ENCODE measurements around the gene KIAA1549.
A peak's percentile ranks its signal among the peaks of the same experiment; 100 is the strongest.
"Not testable (repeated sequence)": the region's sequence is repeated elsewhere in the genome, so short reads cannot be mapped to it uniquely, and the experiment has no call there.

The KIAA1549 gene

GRCh38 chr7:138981332-138982203, at the start of gene KIAA1549:
Gene KIAA1549, minus strand, starts transcription at chr7:138981389. Its CDS starts 120 bp downstream, at chr7:138981269.
- peak; percentile 37 for DNase-seq

GRCh38 chr7:139029353-139029752, 48.2 kb upstream of the KIAA1549 start:
- no peak for DNase-seq

GRCh38 chr7:139026551-139026950, 45.4 kb upstream of the KIAA1549 start:
- no peak for DNase-seq

- not testable (repeated sequence) for DNase-seq
These were observed 44.7 kb upstream of the KIAA1549 start for GRCh38 chr7:139025861-139026260.

- no peak for DNase-seq
These were observed 41.9 kb upstream of the KIAA1549 start for GRCh38 chr7:139023076-139023475.

GRCh38 chr7:139022286-139022685, 41.1 kb upstream of the KIAA1549 start:
- DNase-seq, result no peak

- no peak for DNase-seq
These were observed 37.7 kb upstream of the KIAA1549 start for GRCh38 chr7:139018910-139019309.

- DNase-seq, result peak; percentile 76
These were observed 35.8 kb upstream of the KIAA1549 start for GRCh38 chr7:139016931-139017511.

- DNase-seq, result no peak
These were observed 30.2 kb upstream of the KIAA1549 start for GRCh38 chr7:139011373-139011772.

GRCh38 chr7:139004321-139005090, 23.3 kb upstream of the KIAA1549 start:
- no peak for DNase-seq

GRCh38 chr7:138999414-138999813, 18.2 kb upstream of the KIAA1549 start:
- DNase-seq, result no peak

- DNase-seq, result no peak
These were observed 10.9 kb upstream of the KIAA1549 start for GRCh38 chr7:138992052-138992531.

- no peak for DNase-seq
These were observed 6.5 kb upstream of the KIAA1549 start for GRCh38 chr7:138987686-138988085.

- no peak for DNase-seq
These were observed 1.0 kb upstream of the KIAA1549 start for GRCh38 chr7:138982204-138982623.

- peak; percentile 3 for DNase-seq
These were observed 462 bp downstream of the KIAA1549 start for GRCh38 chr7:138980563-138981291.

- DNase-seq, result no peak
These were observed 1.1 kb downstream of the KIAA1549 start for GRCh38 chr7:138979988-138980562.

GRCh38 chr7:138979226-138979979, 1.8 kb downstream of the KIAA1549 start:
- peak; percentile 12 for DNase-seq

GRCh38 chr7:138978541-138979184, 2.5 kb downstream of the KIAA1549 start:
- no peak for DNase-seq

GRCh38 chr7:138976161-138976560, 5.0 kb downstream of the KIAA1549 start:
- not testable (repeated sequence) for DNase-seq

- no peak for DNase-seq
These were observed 5.7 kb downstream of the KIAA1549 start for GRCh38 chr7:138975343-138976104.
